PC-3 (cell line): Measurements from ENCODE around the gene SPIRE1. TPM values are rescaled to one million over a fixed set of nuclear protein-coding genes. Genes with fewer than 3 reads are reported as not detected.

Experiments used
- ATAC-seq: fragments of 200-7000 bp; cut with Tn5 transposase; 2 replicates; pipeline ENCODE4 v1.9.1; 2020; ENCODE audit warnings: mild to moderate bottlenecking, moderate library complexity
- BruUV-seq: library from RNA; stranded (reverse); fragments of 400-500 nt; replicated peaks from 2 replicates; lab custom pipeline; 2021; lab: Mats Ljungman, UMichigan
- CTCF ChIA-PET: fragments of 300-600 bp; sonication (Branson Sonifier 250); formaldehyde crosslinking; loops from one replicate; lab custom pipeline; 2022; ENCODE audit warnings: antibody characterized with exemption; lab: Charles Lee
- POLR2A ChIA-PET: fragments of 300-600 bp; sonication (Branson Sonifier 250); formaldehyde crosslinking; loops from one replicate; lab custom pipeline; 2022; ENCODE audit warnings: antibody characterized with exemption; ENCODE audit not compliant: unreplicated experiment; lab: Charles Lee
- DNase-seq: peaks from one replicate; pipeline ENCODE4 v3.0.0-alpha.2; 2015
- H2AFZ ChIP-seq: fragments of 300-600 bp; sonication (generic); 2 replicates; pipeline ENCODE4 v1.6.0; 2016; ENCODE audit warnings: antibody characterized with exemption, low read length
- H3F3A ChIP-seq: fragments of 300-600 bp; sonication (generic); one replicate; pipeline ENCODE4 v1.6.0; 2017; ENCODE audit warnings: antibody characterized with exemption, low read length, control low read depth, mild to moderate bottlenecking; ENCODE audit not compliant: unreplicated experiment
- H3K27ac ChIP-seq: fragments of 300-600 bp; sonication (generic); 2 replicates; pipeline ENCODE4 v1.5.1; 2016; ENCODE audit warnings: mild to moderate bottlenecking, low read length
- H3K27me3 ChIP-seq: fragments of 300-600 bp; sonication (generic); 2 replicates; pipeline ENCODE4 v1.6.1; 2016; ENCODE audit warnings: low read length, mixed read lengths
- H3K36me3 ChIP-seq: fragments of 300-600 bp; sonication (generic); 2 replicates; pipeline ENCODE4 v1.6.1; 2016; ENCODE audit warnings: low read depth, mixed run types, low read length, mixed read lengths
- H3K4me1 ChIP-seq: fragments of 300-600 bp; sonication (generic); 2 replicates; pipeline ENCODE4 v1.5.1; 2016; ENCODE audit warnings: low read length; ENCODE audit not compliant: insufficient read depth
- H3K4me2 ChIP-seq: fragments of 300-600 bp; sonication (generic); 2 replicates; pipeline ENCODE4 v1.6.0; 2016; ENCODE audit warnings: low read length
- H3K4me3 ChIP-seq: fragments of 300-600 bp; sonication (generic); 2 replicates; pipeline ENCODE4 v1.5.1; 2016; ENCODE audit warnings: mild to moderate bottlenecking, low read length, mixed read lengths
- H3K79me2 ChIP-seq: fragments of 300-600 bp; sonication (generic); 2 replicates; pipeline ENCODE4 v1.6.1; 2017; ENCODE audit warnings: low read length, mixed read lengths
- H3K9ac ChIP-seq: fragments of 300-600 bp; sonication (generic); 2 replicates; pipeline ENCODE4 v1.6.0; 2016; ENCODE audit warnings: mild to moderate bottlenecking, low read length
- H3K9me2 ChIP-seq: fragments of 300-600 bp; sonication (generic); replicated peaks from 2 replicates; pipeline ENCODE4 v1.6.1; 2016; ENCODE audit warnings: mixed run types, low read length, mixed read lengths
- H3K9me3 ChIP-seq: fragments of 300-600 bp; sonication (generic); 2 replicates; pipeline ENCODE4 v1.6.1; 2016; ENCODE audit warnings: low read length, mixed read lengths
- H4K20me1 ChIP-seq: fragments of 300-600 bp; sonication (generic); 2 replicates; pipeline ENCODE4 v1.6.1; 2016; ENCODE audit warnings: low read length, mixed read lengths
- CTCF ChIP-seq: fragments of 300-600 bp; sonication (generic); conservative IDR thresholded peaks from 2 replicates; pipeline ENCODE4 v1.5.1; 2017; ENCODE audit warnings: antibody characterized with exemption, low read depth, mild to moderate bottlenecking, low read length
- EZH2 ChIP-seq: fragments of 300-600 bp; sonication (generic); IDR thresholded peaks from one replicate; pipeline ENCODE4 v1.6.1; 2017; ENCODE audit warnings: antibody characterized with exemption, mild to moderate bottlenecking, low read length; ENCODE audit not compliant: unreplicated experiment
- EZH2phosphoT487 ChIP-seq: fragments of 300-600 bp; sonication (generic); IDR thresholded peaks from 2 replicates; pipeline ENCODE4 v1.6.1; 2018; ENCODE audit warnings: mild to moderate bottlenecking, antibody characterized with exemption, low read length, borderline replicate concordance
- intact Hi-C: fragments of 100-400 bp; cut with micrococcal nuclease; formaldehyde crosslinking; loops from 2 replicates; pipeline ENCODE4 v1.9.0; 2023
- total RNA-seq: library from RNA; depleted of rRNA; stranded (reverse); fragments of >200 nt; gene quantifications from 2 replicates; pipeline ENCODE4 v1.2.3, GENCODE V29; 2014

Gene SPIRE1
- total RNA-seq, 1 experiment from 2014 or later: 32.4 TPM

- Histone ChIP-seq H3K79me2 (no peaks in the 10 kb centered on the region), H3K27me3 (no peaks in the 10 kb centered on the region), H3K9me3 (no peaks in the 10 kb centered on the region), H4K20me1 (no peaks in the 10 kb centered on the region), H2AFZ (peak overlapping the region; percentile 37; the same call in 1 of the 2 replicates), H3K36me3 (peaks cover 22% of the 10 kb centered on the region), H3F3A (no peaks in the 10 kb centered on the region), H3K9me2 (no peaks in the 10 kb centered on the region), H3K27ac (no peak overlapping the region), H3K4me2 (no peak overlapping the region), H3K4me3 (no peak overlapping the region), H3K4me1 (peaks cover 3% of the 10 kb centered on the region; the same call in 1 of the 2 replicates), H3K9ac (no peak overlapping the region)
- no peak for TF ChIP-seq EZH2phosphoT487
- no peak for TF ChIP-seq CTCF
- no peak for TF ChIP-seq EZH2
- BruUV-seq: TSS peak; percentile 11
- ATAC-seq (peak; percentile 90; the same call in 1 of the 2 replicates), DNase-seq (peak; percentile 24)
- ChIA-PET POLR2A (no interaction called here), CTCF (no interaction called here)
- intact Hi-C loops: no loop called here
Measured at GRCh38 chr18:12679183-12679786, 21.4 kb upstream of the SPIRE1 start.

GRCh38 chr18:12668041-12668440 is 10.1 kb upstream of the SPIRE1 start:
- ATAC-seq (no peak), DNase-seq (no peak)
- no TSS peak for BruUV-seq
- Histone ChIP-seq H4K20me1 (no peaks in the 10 kb centered on the region), H3K4me3 (no peak overlapping the region), H3K36me3 (peaks cover 5% of the 10 kb centered on the region; the same call in 1 of the 2 replicates), H3K27ac (no peak overlapping the region), H3K9me3 (no peaks in the 10 kb centered on the region), H3K79me2 (no peaks in the 10 kb centered on the region), H3F3A (no peaks in the 10 kb centered on the region), H2AFZ (no peak overlapping the region), H3K27me3 (no peaks in the 10 kb centered on the region), H3K9me2 (no peaks in the 10 kb centered on the region), H3K9ac (no peak overlapping the region), H3K4me2 (no peak overlapping the region), H3K4me1 (peaks cover 8% of the 10 kb centered on the region)
- ChIA-PET CTCF (no interaction called here), POLR2A (no interaction called here)
- intact Hi-C loops: no loop called here
- TF ChIP-seq EZH2phosphoT487 (no peak), CTCF (no peak), EZH2 (no peak)
